Ascending aorta (tissue), 2 donors: ENCODE results near the gene RFLNA. TPM values are rescaled to one million over a fixed set of nuclear protein-coding genes. Genes with fewer than 3 reads are reported as not detected.

ENCODE experiments used
- DNase-seq, 2 donors: peaks; one replicate each; pipeline ENCODE4 v3.0.0-alpha.2; 2019; ENCODE audit warnings: low spot score in 2 of 2
- H3K27ac ChIP-seq, 2 donors: fragments of 200-600 bp; sonication (generic); one replicate each; pipeline ENCODE4 v1.5.1; 2016 to 2017; ENCODE audit warnings: mild to moderate bottlenecking in 1 of 2
- H3K27me3 ChIP-seq: fragments of 200-600 bp; sonication (generic); one replicate; pipeline ENCODE4 v1.5.1; 2017
- H3K36me3 ChIP-seq, 2 donors: fragments of 200-600 bp; sonication (generic); one replicate each; pipeline ENCODE4 v1.5.1; 2016
- H3K4me1 ChIP-seq, 2 donors: fragments of 200-600 bp; sonication (generic); one replicate each; pipeline ENCODE4 v1.5.1; 2016 to 2017; ENCODE audit warnings: mild to moderate bottlenecking in 1 of 2
- H3K4me3 ChIP-seq, 2 donors: fragments of 200-600 bp; sonication (generic); one replicate each; pipeline ENCODE4 v1.5.1; 2016 to 2017; ENCODE audit warnings: mild to moderate bottlenecking in 1 of 2
- H3K9me3 ChIP-seq, 2 donors: fragments of 200-600 bp; sonication (generic); one replicate each; pipeline ENCODE4 v1.5.1; 2016
- CTCF ChIP-seq, 3 experiments: fragments of 200-600 bp in 2 of 3; fragments of 450-650 bp in 1 of 3; sonication (generic) in 2 of 3; IDR thresholded peaks; one replicate each; pipeline ENCODE4 v1.5.1; 2016 to 2019; ENCODE audit warnings: antibody characterized with exemption in 3 of 3, mild to moderate bottlenecking in 1 of 3, moderate library complexity in 1 of 3
- intact Hi-C: fragments of 100-400 bp; cut with DNase I; formaldehyde crosslinking; loops from one replicate; pipeline ENCODE4 v1.15.1; 2023
- total RNA-seq: library from RNA; depleted of rRNA; stranded (reverse); fragments of >200 nt; gene quantifications from one replicate; pipeline ENCODE4 v1.1.0, GENCODE V29; 2016

Gene RFLNA
- total RNA-seq, 1 donor from 2014 or later = not detected

GRCh38 chr12:124314207-124314606 is 19.3 kb downstream of the RFLNA start:
- TF ChIP-seq CTCF (IDR thresholded peaks at IDR 0.05) = no peak
- Histone ChIP-seq H3K4me3 (no peak overlapping the region), H3K36me3 (no peaks in the 10 kb centered on the region), H3K27me3 (no peaks in the 10 kb centered on the region), H3K4me1 (no peaks in the 10 kb centered on the region), H3K9me3 (no peaks in the 10 kb centered on the region), H3K27ac (no peak overlapping the region)
- intact Hi-C loops = no loop called here
- no peak for DNase-seq

- no peak for TF ChIP-seq CTCF (IDR thresholded peaks at IDR 0.05)
- Histone ChIP-seq H3K36me3 (no peaks in the 10 kb centered on the region), H3K27ac (no peak overlapping the region), H3K4me1 (no peaks in the 10 kb centered on the region), H3K27me3 (no peaks in the 10 kb centered on the region), H3K9me3 (no peaks in the 10 kb centered on the region), H3K4me3 (no peak overlapping the region)
- intact Hi-C loops = no loop called here
- DNase-seq = no peak
These were observed 19.9 kb downstream of the RFLNA start for GRCh38 chr12:124314766-124315165.

GRCh38 chr12:124315372-124316044 is 20.6 kb downstream of the RFLNA start:
- H3K27me3 ChIP-seq = no peaks in the 10 kb centered on the region
- no peak overlapping the region for H3K27ac ChIP-seq
- H3K4me3 ChIP-seq = no peak overlapping the region
- no peak for DNase-seq
- H3K36me3 ChIP-seq = no peaks in the 10 kb centered on the region
- intact Hi-C loops = no loop called here
- H3K4me1 ChIP-seq = no peaks in the 10 kb centered on the region
- no peak for TF ChIP-seq CTCF (IDR thresholded peaks at IDR 0.05)
- no peaks in the 10 kb centered on the region for H3K9me3 ChIP-seq

GRCh38 chr12:124316257-124316900 is 21.5 kb downstream of the RFLNA start:
- no peaks in the 10 kb centered on the region for H3K27me3 ChIP-seq

GRCh38 chr12:124317400-124317799 is 22.5 kb downstream of the RFLNA start:
- intact Hi-C loops = no loop called here

More at GRCh38 chr12:124316257-124316900, 21.5 kb downstream of the RFLNA start:
- no peak overlapping the region for H3K4me3 ChIP-seq
- no peak for TF ChIP-seq CTCF (IDR thresholded peaks at IDR 0.05)
- intact Hi-C loops = no loop called here
- H3K36me3 ChIP-seq = no peaks in the 10 kb centered on the region
- peaks cover 3% of the 10 kb centered on the region in 2 donors for H3K4me1 ChIP-seq
- no peak overlapping the region for H3K27ac ChIP-seq
- no peaks in the 10 kb centered on the region for H3K9me3 ChIP-seq
- no peak for DNase-seq

More at GRCh38 chr12:124317400-124317799, 22.5 kb downstream of the RFLNA start:
- Histone ChIP-seq H3K36me3 (no peaks in the 10 kb centered on the region), H3K4me1 (peaks cover 3 to 8% of the 10 kb centered on the region in 2 donors), H3K4me3 (no peak overlapping the region), H3K27me3 (no peaks in the 10 kb centered on the region), H3K27ac (no peak overlapping the region), H3K9me3 (no peaks in the 10 kb centered on the region)
- no peak for TF ChIP-seq CTCF (IDR thresholded peaks at IDR 0.05)
- DNase-seq = no peak
